ENCODE measurements around the gene CERT1. TPM values are rescaled to one million over a fixed set of nuclear protein-coding genes. Genes with fewer than 3 reads are reported as not detected.
A peak's percentile ranks its signal among the peaks of the same experiment; 100 is the strongest.

Gene CERT1
- total RNA-seq, 2 experiments from 2014 or later: 27.8 to 29.0 TPM

GRCh38 chr5:75366787-75367186, 144.6 kb downstream of the CERT1 start:
- Mint-ChIP-seq H3K27me3 (no peaks in the 10 kb centered on the region), H3K9me3 (no peaks in the 10 kb centered on the region), H3K27ac (no peak overlapping the region), H3K4me3 (no peak overlapping the region), H3K36me3 (ENCODE audit: low read depth) (peaks cover 5% of the 10 kb centered on the region), H3K4me1 (peaks cover 4% of the 10 kb centered on the region)
- ChIA-PET CTCF (no interaction called here), POLR2A (no interaction called here)
- DNase-seq: no peak

- ChIA-PET CTCF (interaction anchor here (0.6 kb wide), 1 partner anchor 10 kb away, joined by 5 read pairs; no protein-coding TSS in a partner anchor), POLR2A (interaction anchor here (0.7 kb wide), 1 partner anchor 33 kb away, joined by 7 read pairs; no protein-coding TSS in a partner anchor)
- Mint-ChIP-seq H3K4me1 (peaks cover 4% of the 10 kb centered on the region), H3K36me3 (ENCODE audit: low read depth) (peaks cover 7% of the 10 kb centered on the region), H3K9me3 (no peaks in the 10 kb centered on the region), H3K4me3 (no peak overlapping the region), H3K27ac (no peak overlapping the region), H3K27me3 (no peaks in the 10 kb centered on the region)
- no peak for DNase-seq
Observed at GRCh38 chr5:75365740-75366139, 145.7 kb downstream of the CERT1 start.

GRCh38 chr5:75364571-75365280, 146.7 kb downstream of the CERT1 start:
- no peak overlapping the region for H3K27ac Mint-ChIP-seq
- no peak overlapping the region for H3K4me3 Mint-ChIP-seq
- no peaks in the 10 kb centered on the region for H3K27me3 Mint-ChIP-seq
- POLR2A ChIA-PET: no interaction called here
- CTCF ChIA-PET: interaction anchor here (1.6 kb wide), 1 partner anchor 15 kb away, joined by 3 read pairs; no protein-coding TSS in a partner anchor
- H3K36me3 Mint-ChIP-seq (ENCODE audit: low read depth): peaks cover 17% of the 10 kb centered on the region
- H3K4me1 Mint-ChIP-seq: peaks cover 4% of the 10 kb centered on the region
- H3K9me3 Mint-ChIP-seq: no peaks in the 10 kb centered on the region
- DNase-seq: no peak

- Mint-ChIP-seq H3K9me3 (no peaks in the 10 kb centered on the region), H3K36me3 (ENCODE audit: low read depth) (peaks cover 20% of the 10 kb centered on the region), H3K27me3 (no peaks in the 10 kb centered on the region), H3K4me3 (no peak overlapping the region), H3K4me1 (peaks cover 4% of the 10 kb centered on the region), H3K27ac (no peak overlapping the region)
- ChIA-PET POLR2A (no interaction called here), CTCF (interaction anchor here (1.6 kb wide), 1 partner anchor 14 kb away, joined by 3 read pairs; no protein-coding TSS in a partner anchor)
- DNase-seq: no peak
Observed at GRCh38 chr5:75363726-75364495, 147.5 kb downstream of the CERT1 start.

- DNase-seq: no peak
- Mint-ChIP-seq H3K27ac (no peak overlapping the region), H3K9me3 (no peaks in the 10 kb centered on the region), H3K4me1 (peaks cover 4% of the 10 kb centered on the region), H3K27me3 (no peaks in the 10 kb centered on the region), H3K36me3 (ENCODE audit: low read depth) (peaks cover 20% of the 10 kb centered on the region), H3K4me3 (no peak overlapping the region)
- CTCF ChIA-PET: no interaction called here
- POLR2A ChIA-PET: no interaction called here
Observed at GRCh38 chr5:75363111-75363510, 148.3 kb downstream of the CERT1 start.

GRCh38 chr5:75362474-75362975, 148.9 kb downstream of the CERT1 start:
- no peak overlapping the region for H3K27ac Mint-ChIP-seq
- POLR2A ChIA-PET: no interaction called here

GRCh38 chr5:75361310-75361709, 150.1 kb downstream of the CERT1 start:
- H3K4me3 Mint-ChIP-seq: no peak overlapping the region
- no peaks in the 10 kb centered on the region for H3K27me3 Mint-ChIP-seq
- no peak overlapping the region for H3K27ac Mint-ChIP-seq
- H3K4me1 Mint-ChIP-seq: no peaks in the 10 kb centered on the region
- ChIA-PET POLR2A (interaction anchor here (0.7 kb wide), 1 partner anchor 9 kb away, joined by 3 read pairs; no protein-coding TSS in a partner anchor), CTCF (interaction anchor here (1.1 to 1.6 kb wide), 4 partner anchors 9 to 24 kb away, joined by 3 to 5 read pairs (median 4); partner anchors contain the start of gene HMGCR)
- H3K36me3 Mint-ChIP-seq (ENCODE audit: low read depth): peaks cover 33% of the 10 kb centered on the region
- H3K9me3 Mint-ChIP-seq: no peaks in the 10 kb centered on the region
- DNase-seq: no peak

More at GRCh38 chr5:75362474-75362975, 148.9 kb downstream of the CERT1 start:
- no peaks in the 10 kb centered on the region for H3K9me3 Mint-ChIP-seq
- H3K4me1 Mint-ChIP-seq: peaks cover 4% of the 10 kb centered on the region
- DNase-seq: no peak
- CTCF ChIA-PET: interaction anchor here (1.0 to 1.3 kb wide), 3 partner anchors 9 to 26 kb away, joined by 3 read pairs; partner anchors contain the start of gene HMGCR
- H3K4me3 Mint-ChIP-seq: no peak overlapping the region
- no peaks in the 10 kb centered on the region for H3K27me3 Mint-ChIP-seq
- peaks cover 22% of the 10 kb centered on the region for H3K36me3 Mint-ChIP-seq (ENCODE audit: low read depth)

GRCh38 chr5:75358117-75358516, 153.3 kb downstream of the CERT1 start:
- DNase-seq: no peak
- Mint-ChIP-seq H3K9me3 (no peaks in the 10 kb centered on the region), H3K27ac (no peak overlapping the region), H3K27me3 (no peaks in the 10 kb centered on the region), H3K4me1 (no peaks in the 10 kb centered on the region), H3K4me3 (no peak overlapping the region), H3K36me3 (ENCODE audit: low read depth) (peaks cover 43% of the 10 kb centered on the region)
- ChIA-PET POLR2A (no interaction called here), CTCF (interaction anchor here (0.7 kb wide), 1 partner anchor 17 kb away, joined by 3 read pairs; no protein-coding TSS in a partner anchor)

- no peak overlapping the region for H3K4me3 Mint-ChIP-seq
- H3K9me3 Mint-ChIP-seq: no peaks in the 10 kb centered on the region
- ChIA-PET CTCF (interaction anchor here (0.6 kb wide), 1 partner anchor 188 kb away, joined by 3 read pairs; no protein-coding TSS in a partner anchor), POLR2A (no interaction called here)
- H3K36me3 Mint-ChIP-seq (ENCODE audit: low read depth): peaks cover 50% of the 10 kb centered on the region
- H3K27ac Mint-ChIP-seq: no peak overlapping the region
- H3K4me1 Mint-ChIP-seq: no peaks in the 10 kb centered on the region
- no peak for DNase-seq
- H3K27me3 Mint-ChIP-seq: no peaks in the 10 kb centered on the region
Observed at GRCh38 chr5:75356719-75357118, 154.7 kb downstream of the CERT1 start.

- DNase-seq: no peak
- POLR2A ChIA-PET: no interaction called here
- no peak overlapping the region for H3K4me3 Mint-ChIP-seq
Observed at GRCh38 chr5:75355236-75355635, 156.2 kb downstream of the CERT1 start.

GRCh38 chr5:75351139-75351926, 160.1 kb downstream of the CERT1 start:
- Mint-ChIP-seq H3K36me3 (ENCODE audit: low read depth) (peaks cover 59% of the 10 kb centered on the region), H3K27ac (peak overlapping the region; percentile 65), H3K4me1 (peaks cover 26% of the 10 kb centered on the region), H3K27me3 (no peaks in the 10 kb centered on the region), H3K9me3 (no peaks in the 10 kb centered on the region), H3K4me3 (no peak overlapping the region)
- no peak for DNase-seq
- ChIA-PET POLR2A (no interaction called here), CTCF (interaction anchor here (0.6 to 2.7 kb wide), 6 partner anchors 10 to 21 kb away, joined by 3 to 11 read pairs (median 4); partner anchors contain the start of gene HMGCR)

More at GRCh38 chr5:75355236-75355635, 156.2 kb downstream of the CERT1 start:
- H3K9me3 Mint-ChIP-seq: no peaks in the 10 kb centered on the region
- no peaks in the 10 kb centered on the region for H3K27me3 Mint-ChIP-seq
- peaks cover 14% of the 10 kb centered on the region for H3K4me1 Mint-ChIP-seq
- no peak overlapping the region for H3K27ac Mint-ChIP-seq
- CTCF ChIA-PET: no interaction called here
- peaks cover 57% of the 10 kb centered on the region for H3K36me3 Mint-ChIP-seq (ENCODE audit: low read depth)

GRCh38 chr5:75349663-75350062, 161.8 kb downstream of the CERT1 start:
- ChIA-PET POLR2A (no interaction called here), CTCF (interaction anchor here (1.0 to 2.7 kb wide), 2 partner anchors 9 to 15 kb away, joined by 3 to 11 read pairs; no protein-coding TSS in a partner anchor)
- no peak overlapping the region for H3K27ac Mint-ChIP-seq
- peaks cover 63% of the 10 kb centered on the region for H3K36me3 Mint-ChIP-seq (ENCODE audit: low read depth)
- DNase-seq: no peak
- peaks cover 26% of the 10 kb centered on the region for H3K4me1 Mint-ChIP-seq
- H3K4me3 Mint-ChIP-seq: no peak overlapping the region
- H3K27me3 Mint-ChIP-seq: no peaks in the 10 kb centered on the region
- H3K9me3 Mint-ChIP-seq: no peaks in the 10 kb centered on the region
